Suprapubic skin (tissue), 3 donors: ENCODE results near the gene NDFIP1.

Experiments
- CTCF ChIP-seq, 2 donors: fragments of 200-600 bp in 1 of 2; fragments of 450-650 bp in 1 of 2; sonication (generic) in 1 of 2; IDR thresholded peaks; one replicate each; pipeline ENCODE4 v1.5.1; 2016 to 2019; ENCODE audit warnings: antibody characterized with exemption in 2 of 2, mild to moderate bottlenecking in 1 of 2, moderate library complexity in 1 of 2
- EP300 ChIP-seq: sonication (generic); formaldehyde crosslinking; IDR thresholded peaks from one replicate; pipeline ENCODE4 v1.6.1; 2017; ENCODE audit warnings: antibody characterized with exemption
- POLR2A ChIP-seq, 2 donors: fragments of 450-650 bp; IDR thresholded peaks; one replicate each; pipeline ENCODE4 v1.6.1; 2017; ENCODE audit warnings: antibody characterized with exemption in 2 of 2, mild to moderate bottlenecking in 2 of 2, moderate library complexity in 2 of 2

- TF ChIP-seq EP300 (no peak), CTCF (IDR thresholded peaks at IDR 0.05) (no peak), POLR2A (IDR thresholded peaks at IDR 0.05) (no peak)
These were observed 22.8 kb downstream of the NDFIP1 start for GRCh38 chr5:142131394-142131793.
